Measurements from ENCODE around the gene GOLGA3. TPM values are rescaled to one million over a fixed set of nuclear protein-coding genes. Genes with fewer than 3 reads are reported as not detected.

The GOLGA3 gene
- total and polyA plus RNA-seq, 10 of the 15 experiments (the other 5 are each of a cell fraction or from before 2014, with no cell fraction given) = 2.0 to 42.7 (median 15.2) TPM

GRCh38 chr12:132724506-132725241 is 104.0 kb downstream of the GOLGA3 start:
- FAIRE-seq (no peak), DNase-seq (ENCODE audit: low read depth, low spot score) (no peak), ATAC-seq (no peak)
- H3K27ac ChIP-seq (ENCODE audit: control insufficient read depth, insufficient read depth) = no peak overlapping the region
- intact Hi-C loops (cut with micrococcal nuclease; ENCODE audit: unreplicated experiment) = no loop called here
- RAD21 ChIA-PET (ENCODE audit: unreplicated experiment) = no interaction called here
- SMC1A ChIA-PET (ENCODE audit: uncharacterized antibody, unreplicated experiment) = no interaction called here
- H3K4me1 ChIP-seq (ENCODE audit: control insufficient read depth, insufficient read depth, low read length) = no peaks in the 10 kb centered on the region
- H3K27me3 ChIP-seq (replicated peaks in 1 of 2; ENCODE audit: control insufficient read depth in 2 of 2, insufficient read depth in 2 of 2, low read length in 1 of 2) = no peaks in the 10 kb centered on the region
- no peak overlapping the region for H2AFZ ChIP-seq (ENCODE audit: control insufficient read depth, low read depth, low read length)
- no TSS peak for BruUV-seq (replicated peaks)
- H3K9ac ChIP-seq (ENCODE audit: control insufficient read depth, insufficient read depth, low read length) = no peak overlapping the region
- H3K4me3 ChIP-seq = no peak overlapping the region
- no peaks in the 10 kb centered on the region for H3K79me2 ChIP-seq (ENCODE audit: control insufficient read depth, insufficient read depth, low read length)
- no peaks in the 10 kb centered on the region; the same call in 2 of the 3 replicates for H3K9me3 ChIP-seq (replicated peaks; ENCODE audit: control insufficient read depth, insufficient read depth, low read length)
- TF ChIP-seq STAT3 (IDR thresholded peaks at IDR 0.05; ENCODE audit: low read depth, low read length) (no peak), POLR2A (IDR thresholded peaks at IDR 0.05; ENCODE audit: low read depth, low read length) (0 out of 2 replicates have a peak, but pooled peaks have one; percentile 11)
- 0 out of 2 replicates have a peak, but pooled peaks cover 8% of the 10 kb centered on the region for H4K20me1 ChIP-seq (ENCODE audit: control insufficient read depth, insufficient read depth)
- H3K4me2 ChIP-seq (ENCODE audit: control insufficient read depth, insufficient read depth) = no peak overlapping the region
- POLR2A ChIA-PET = no interaction called here
- in situ Hi-C loops (cut with MboI) = no loop called here
- CTCF ChIA-PET = no interaction called here
- 97% methylated on average over 28 of the region's 30 CpGs for WGBS (ENCODE audit: insufficient coverage, insufficient replicate concordance, low lambda C conversion rate, missing lambda C conversion rate)
- peaks cover 30 to 48% of the 10 kb centered on the region in 2 experiments for H3K36me3 ChIP-seq (ENCODE audit: control insufficient read depth in 2 of 2, insufficient read depth in 2 of 2, low read length in 1 of 2)

- 0 out of 2 replicates have a peak, but pooled peaks cover 8% of the 10 kb centered on the region for H4K20me1 ChIP-seq (ENCODE audit: control insufficient read depth, insufficient read depth)
- ChIA-PET CTCF (no interaction called here), POLR2A (no interaction called here), RAD21 (ENCODE audit: unreplicated experiment) (no interaction called here), SMC1A (ENCODE audit: uncharacterized antibody, unreplicated experiment) (no interaction called here)
- ATAC-seq (no peak), FAIRE-seq (no peak), DNase-seq (ENCODE audit: low read depth, low spot score) (no peak)
- no peak overlapping the region for H2AFZ ChIP-seq (ENCODE audit: control insufficient read depth, low read depth, low read length)
- no peak overlapping the region for H3K9ac ChIP-seq (ENCODE audit: control insufficient read depth, insufficient read depth, low read length)
- H3K36me3 ChIP-seq (ENCODE audit: control insufficient read depth in 2 of 2, insufficient read depth in 2 of 2, low read length in 1 of 2) = peaks cover 39 to 45% of the 10 kb centered on the region in 2 experiments
- in situ Hi-C loops (cut with MboI) = no loop called here
- no peaks in the 10 kb centered on the region for H3K79me2 ChIP-seq (ENCODE audit: control insufficient read depth, insufficient read depth, low read length)
- H3K27me3 ChIP-seq (replicated peaks in 1 of 2; ENCODE audit: control insufficient read depth in 2 of 2, insufficient read depth in 2 of 2, low read length in 1 of 2) = no peaks in the 10 kb centered on the region
- no peak overlapping the region for H3K4me2 ChIP-seq (ENCODE audit: control insufficient read depth, insufficient read depth)
- WGBS (ENCODE audit: insufficient coverage, insufficient replicate concordance, low lambda C conversion rate, missing lambda C conversion rate) = 70% methylated on average over 2 of the region's 2 CpGs
- intact Hi-C loops (cut with micrococcal nuclease; ENCODE audit: unreplicated experiment) = no loop called here
- no peak overlapping the region for H3K27ac ChIP-seq (ENCODE audit: control insufficient read depth, insufficient read depth)
- no TSS peak for BruUV-seq (replicated peaks)
- H3K9me3 ChIP-seq (replicated peaks; ENCODE audit: control insufficient read depth, insufficient read depth, low read length) = no peaks in the 10 kb centered on the region; the same call in 2 of the 3 replicates
- H3K4me1 ChIP-seq (ENCODE audit: control insufficient read depth, insufficient read depth, low read length) = no peaks in the 10 kb centered on the region
- no peak overlapping the region for H3K4me3 ChIP-seq
- no peak for TF ChIP-seq TCF7 (IDR thresholded peaks at IDR 0.05; ENCODE audit: borderline replicate concordance)
- no peak for TF ChIP-seq POLR2AphosphoS5 (IDR thresholded peaks at IDR 0.05; ENCODE audit: low read length)
- no peak for TF ChIP-seq ASH2L (IDR thresholded peaks at IDR 0.05; ENCODE audit: borderline replicate concordance, low read depth)
- no peak for TF ChIP-seq ZBED1 (IDR thresholded peaks at IDR 0.05; ENCODE audit: borderline replicate concordance)
- TF ChIP-seq NRF1 (conservative IDR thresholded peaks at IDR 0.05; ENCODE audit: low read depth, low read length) = no peak
- TF ChIP-seq PBX3 (IDR thresholded peaks at IDR 0.05; ENCODE audit: insufficient replicate concordance, low read depth, low read length) = no peak
- no peak for TF ChIP-seq CHD2 (IDR thresholded peaks at IDR 0.05; ENCODE audit: borderline replicate concordance, low read depth, low read length)
- TF ChIP-seq LARP7 (IDR thresholded peaks at IDR 0.05) = no peak
- TF ChIP-seq ZNF217 (IDR thresholded peaks at IDR 0.05) = no peak
- no peak for TF ChIP-seq ZBTB40 (IDR thresholded peaks at IDR 0.05; ENCODE audit: borderline replicate concordance)
- no peak for TF ChIP-seq TBL1XR1 (IDR thresholded peaks at IDR 0.05; ENCODE audit: low read depth, low read length)
- no peak for TF ChIP-seq SPI1 (IDR thresholded peaks at IDR 0.05; ENCODE audit: borderline replicate concordance, insufficient read depth, low read depth, low read length)
These were observed 104.9 kb downstream of the GOLGA3 start for GRCh38 chr12:132723764-132724140.

Measured in GM12878 (cell line).